HG02623 (cell line): Measurements from ENCODE around the gene LIMA1.
"Not testable (repeated sequence)": the region's sequence is repeated elsewhere in the genome, so short reads cannot be mapped to it uniquely, and the experiment has no call there.

ENCODE experiments used
- ATAC-seq: cut with Tn5 transposase; IDR thresholded peaks from one replicate; pipeline ENCODE4 v1.9.1; 2021; ENCODE audit warnings: moderate library complexity; ENCODE audit not compliant: unreplicated experiment

Gene LIMA1

GRCh38 chr12:50188241-50188781, 95.0 kb downstream of the LIMA1 start:
- ATAC-seq, result no peak

DNA sequence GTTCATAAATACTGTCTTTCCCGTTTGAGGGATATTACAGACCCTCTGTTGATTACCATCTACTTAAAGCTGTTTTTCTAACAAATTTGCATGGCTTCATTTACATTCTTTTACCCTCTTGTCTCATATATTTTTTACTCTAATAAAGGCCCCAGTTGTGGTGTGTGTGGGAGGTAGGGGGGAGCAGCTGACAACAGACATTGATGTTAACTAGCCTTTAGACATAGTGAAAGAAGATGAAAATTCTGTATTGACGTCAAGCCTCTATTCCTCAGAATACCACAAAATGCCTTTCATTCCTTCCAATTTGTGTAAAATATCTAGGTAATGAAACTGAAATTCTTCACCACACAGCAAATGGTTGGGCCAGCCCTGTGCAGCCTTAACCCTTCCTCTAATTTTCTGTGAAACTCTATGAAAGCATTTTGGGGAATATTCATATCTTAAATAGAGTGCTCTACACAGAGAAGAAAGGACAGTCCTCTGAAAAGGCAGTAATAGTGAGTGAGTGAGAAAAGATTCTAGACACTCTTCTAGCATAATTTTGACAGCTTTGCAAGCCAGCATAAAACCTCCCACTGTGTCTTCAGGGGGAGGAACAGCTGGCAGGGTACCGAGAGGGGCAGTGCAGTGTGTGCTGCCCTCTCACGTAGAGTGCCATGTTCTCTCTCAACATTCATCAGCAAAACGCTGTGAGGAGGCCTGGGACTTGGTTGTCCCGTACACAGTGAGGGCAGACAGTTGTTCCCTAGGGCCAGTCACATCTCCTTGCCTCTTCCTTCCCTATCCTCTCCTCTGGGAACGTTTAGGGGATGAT, 96.0 kb downstream of the LIMA1 start:
- peak; percentile 50 for ATAC-seq

DNA sequence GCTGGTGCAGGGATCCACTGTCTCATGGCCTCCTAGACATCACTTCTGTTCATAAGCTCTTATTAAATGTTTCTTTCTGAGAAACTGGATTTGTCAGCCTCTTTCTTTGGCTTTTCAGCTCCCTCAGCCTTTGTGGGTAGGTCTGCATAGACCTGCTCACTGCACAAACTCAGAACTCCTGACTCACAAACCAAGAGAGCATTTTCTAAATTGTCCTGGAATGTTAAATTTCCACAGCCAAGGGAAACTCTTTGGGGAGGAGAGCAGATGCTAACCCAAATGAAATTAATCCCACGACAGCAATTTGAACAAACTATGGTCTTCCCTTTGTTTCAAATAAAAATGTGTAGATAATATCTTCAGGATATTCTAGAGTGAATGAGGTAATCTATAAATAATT, 96.6 kb downstream of the LIMA1 start:
- no peak for ATAC-seq

DNA sequence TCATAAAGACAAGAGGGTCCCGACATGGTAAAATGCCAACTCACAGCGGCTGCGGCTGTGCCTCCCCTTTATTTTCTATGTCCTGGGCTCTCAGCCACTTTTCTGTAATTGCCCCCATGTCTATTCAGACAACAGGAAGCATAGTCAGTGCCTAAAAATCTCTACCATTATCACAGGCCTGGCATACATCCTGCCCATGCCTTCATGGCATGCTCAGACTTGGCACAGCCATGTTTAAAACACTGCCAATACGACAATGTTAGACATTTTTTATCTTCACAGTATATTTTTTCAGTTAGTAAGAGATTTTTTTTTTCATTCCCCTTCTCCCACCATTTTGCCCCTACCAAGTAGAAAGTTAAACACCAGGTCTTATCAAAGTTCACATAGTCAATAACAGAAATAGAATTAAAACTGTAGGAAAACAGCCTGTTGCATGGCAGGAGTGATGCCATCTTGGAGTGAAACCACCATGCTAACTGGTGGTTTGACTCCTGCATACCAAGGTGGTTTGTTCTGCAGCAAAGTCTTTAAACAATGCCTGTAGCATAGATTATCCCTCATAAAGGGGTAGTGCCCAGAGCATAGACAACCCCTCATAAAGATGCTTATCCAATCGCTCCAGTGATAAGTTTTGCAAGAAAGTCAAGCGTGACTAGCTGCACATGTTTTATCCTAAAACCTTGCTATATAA, 97.2 kb downstream of the LIMA1 start:
- no peak for ATAC-seq

DNA sequence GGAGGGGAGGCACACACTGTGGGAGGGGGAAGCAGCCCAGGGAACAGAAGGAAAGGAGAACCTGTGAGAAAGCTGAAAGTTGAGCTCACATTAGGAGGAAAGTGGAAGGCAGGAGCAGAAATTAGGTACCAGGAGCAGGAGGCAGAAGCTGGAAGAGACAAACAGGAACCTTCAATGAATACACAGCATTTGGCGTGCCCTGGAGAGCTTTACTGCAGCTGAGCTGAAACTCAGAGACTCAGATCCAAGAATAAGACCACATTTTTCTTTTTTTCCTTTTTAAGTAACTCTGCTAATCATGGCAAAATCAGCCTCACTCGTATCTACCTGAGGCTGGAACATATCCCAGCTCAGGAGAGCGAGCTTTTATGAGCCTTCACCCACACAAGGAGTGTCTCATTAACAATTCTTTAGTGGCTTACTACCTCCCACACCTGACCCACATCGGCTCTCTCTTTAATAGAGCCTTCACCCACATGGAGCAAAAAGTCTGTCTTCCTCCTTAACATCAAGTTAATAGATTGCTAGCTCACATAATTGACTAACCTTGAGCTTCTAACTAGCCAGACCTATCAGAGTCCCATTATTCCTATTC, 97.9 kb downstream of the LIMA1 start:
- ATAC-seq, result no peak

- no peak for ATAC-seq
These were observed 99.1 kb downstream of the LIMA1 start for GRCh38 chr12:50184261-50184660.

GRCh38 chr12:50182461-50182860, 100.9 kb downstream of the LIMA1 start:
- ATAC-seq, result no peak

- no peak for ATAC-seq
These were observed 101.6 kb downstream of the LIMA1 start for GRCh38 chr12:50181691-50182090.

- no peak for ATAC-seq
These were observed 107.6 kb downstream of the LIMA1 start for GRCh38 chr12:50175716-50176026.

DNA sequence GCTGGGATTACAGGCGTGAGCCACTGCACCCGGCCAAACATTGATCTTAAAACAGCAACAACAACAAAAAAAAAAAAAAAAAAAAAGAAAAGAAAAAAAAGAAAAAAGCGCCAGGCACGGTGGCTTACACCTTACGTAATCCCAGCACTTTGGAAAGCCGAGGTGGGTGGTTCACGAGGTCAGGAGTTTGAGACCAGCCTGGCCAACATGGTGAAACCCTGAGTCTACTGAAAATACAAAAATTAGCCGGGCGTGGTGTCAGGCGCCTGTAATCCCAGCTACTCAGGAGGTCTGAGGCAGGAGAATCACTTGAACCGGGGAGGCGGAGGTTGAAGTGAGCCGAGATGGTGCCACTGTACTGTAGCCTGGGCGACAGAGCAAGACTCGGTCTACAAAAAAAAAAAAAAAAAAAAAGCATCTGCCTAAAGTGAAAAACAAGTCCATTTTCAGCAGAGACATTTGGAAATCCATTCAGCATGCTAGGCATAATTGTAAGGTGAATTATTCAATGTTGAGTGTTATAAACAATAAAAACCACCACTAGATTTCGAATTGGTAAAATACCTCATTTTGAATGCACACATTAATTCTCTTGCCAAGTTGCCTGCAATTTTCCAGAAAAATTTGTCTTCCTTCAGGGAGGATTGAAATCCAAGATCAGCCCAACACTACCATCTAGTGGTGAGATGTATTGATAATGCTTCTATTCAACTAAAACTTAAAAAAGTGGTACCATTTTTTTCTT, 108.2 kb downstream of the LIMA1 start:
- ATAC-seq, result no peak

GRCh38 chr12:50167049-50167828, 116.1 kb downstream of the LIMA1 start, which contains the start of gene CERS5:
Gene CERS5 (minus strand): TSS chr12:50167369. CDS start chr12:50167297, 72 bp downstream.
- peak; percentile 95 for ATAC-seq

GRCh38 chr12:50166799-50167048, 116.6 kb downstream of the LIMA1 start:
- ATAC-seq, result no peak

DNA sequence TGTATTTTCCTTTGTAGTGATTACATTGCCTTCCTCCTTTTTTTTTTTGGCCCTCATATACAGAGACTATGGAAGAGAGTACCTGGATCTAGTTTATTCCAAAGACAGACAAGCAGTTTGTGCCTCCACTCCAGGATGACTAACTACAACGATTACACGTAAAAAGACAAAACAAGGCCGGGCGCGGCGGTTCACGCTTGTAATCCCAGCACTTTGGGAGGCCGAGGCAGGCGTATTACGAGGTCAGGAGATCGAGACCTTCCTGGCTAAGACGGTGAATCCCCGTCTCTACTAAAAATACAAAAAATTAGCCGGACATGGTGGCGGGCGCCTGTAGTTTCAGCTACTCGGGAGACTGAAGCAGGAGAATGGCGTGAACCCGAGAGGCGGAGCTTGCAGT, 118.4 kb downstream of the LIMA1 start:
- no peak for ATAC-seq

DNA sequence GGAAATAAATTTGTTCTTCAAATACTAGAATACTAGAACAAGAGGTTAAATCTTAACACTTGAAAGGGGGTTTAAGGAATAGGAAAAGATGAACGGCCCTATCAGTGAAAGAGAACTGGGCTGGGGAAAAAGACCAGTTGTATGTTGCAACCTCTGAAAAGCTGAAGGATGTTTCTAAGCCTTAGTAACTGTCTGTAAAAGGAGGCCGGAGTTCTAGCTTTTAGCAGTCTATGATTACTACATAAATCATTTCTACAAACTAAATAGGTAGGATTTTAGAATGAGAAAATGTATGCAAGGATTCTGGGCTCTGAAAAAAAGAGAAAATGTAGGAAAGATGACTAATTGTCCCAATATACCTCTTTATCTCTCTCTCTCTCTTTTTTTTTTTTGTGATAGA, 121.1 kb downstream of the LIMA1 start:
- no peak for ATAC-seq

DNA sequence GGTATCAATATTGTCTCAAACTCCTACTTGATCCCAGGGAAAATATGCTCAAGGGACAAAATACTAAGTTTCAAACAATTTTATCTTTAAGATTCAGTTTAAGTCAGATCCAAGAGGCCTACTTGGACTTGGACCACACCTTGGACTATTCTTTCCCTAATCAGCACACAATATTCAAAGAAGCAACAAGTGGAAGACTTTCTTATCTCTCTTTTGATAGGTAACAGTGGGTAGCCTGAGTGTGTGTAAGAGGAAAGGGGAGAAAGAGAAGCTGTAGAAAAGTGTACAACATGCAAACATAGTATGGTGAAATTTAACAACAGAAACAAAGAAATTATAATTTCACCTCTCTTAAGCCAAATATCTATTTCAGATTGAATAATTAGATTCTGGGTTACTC, 122.7 kb downstream of the LIMA1 start:
- ATAC-seq, result no peak

DNA sequence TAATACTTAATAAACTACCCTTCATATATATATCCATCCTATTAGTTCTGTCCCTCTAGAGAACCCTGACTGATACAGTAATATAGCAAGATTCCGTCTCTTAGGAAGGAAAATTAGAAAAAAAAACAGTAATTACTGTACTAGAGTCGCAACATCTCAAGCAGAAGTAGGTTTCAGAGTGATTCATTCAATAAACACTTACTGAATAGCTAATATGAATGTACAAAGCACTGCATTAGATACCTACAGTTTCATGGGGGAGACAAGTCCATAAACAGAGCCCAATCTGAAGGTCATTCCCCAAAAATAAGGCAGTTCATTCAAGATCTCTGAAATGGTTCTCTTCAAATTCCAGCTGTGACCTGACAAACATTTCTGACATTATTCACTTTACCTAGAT, 126.1 kb downstream of the LIMA1 start:
- ATAC-seq, result no peak

GRCh38 chr12:50156641-50157040, 126.7 kb downstream of the LIMA1 start:
- no peak for ATAC-seq

- not testable (repeated sequence) for ATAC-seq
These were observed 128.4 kb downstream of the LIMA1 start for GRCh38 chr12:50154947-50155346.

DNA sequence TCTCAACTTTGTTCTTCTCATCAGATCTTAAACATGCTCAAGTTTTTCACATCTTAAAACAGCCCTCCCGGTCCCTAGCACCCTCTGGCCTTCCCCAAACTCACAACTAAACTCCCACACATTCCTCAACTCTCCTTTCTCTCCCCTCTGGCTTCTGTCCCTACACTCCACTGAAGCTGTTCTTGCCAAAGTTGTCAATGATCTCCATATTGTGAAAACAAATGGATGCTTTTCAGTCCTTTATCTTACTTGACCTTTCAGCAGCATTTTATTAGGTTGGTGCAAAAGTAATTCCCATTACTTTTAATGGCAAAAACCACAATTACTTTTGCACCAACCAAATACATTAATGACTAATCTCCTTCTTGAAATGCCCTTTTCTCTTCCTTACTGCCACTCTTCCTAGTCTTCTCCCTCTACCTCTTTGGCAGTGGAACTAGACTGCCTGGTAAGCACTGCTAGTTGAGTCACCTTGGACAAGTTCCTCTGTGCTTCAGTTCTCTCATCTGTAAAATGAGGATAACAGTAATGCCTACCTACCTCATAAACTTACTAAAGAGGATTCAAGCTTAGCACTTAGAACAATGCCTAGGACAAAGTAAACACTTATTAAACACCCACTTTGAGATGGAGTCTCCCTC, 132.2 kb downstream of the LIMA1 start:
- no peak for ATAC-seq

- ATAC-seq, result no peak
These were observed 134.0 kb downstream of the LIMA1 start for GRCh38 chr12:50149311-50149710.
